Fibroblast of the aortic adventitia (primary cell): ENCODE measurements around the gene TYW1B. TPM values are rescaled to one million over a fixed set of nuclear protein-coding genes. Genes with fewer than 3 reads are reported as not detected.
"Not testable (repeated sequence)": the region's sequence is repeated elsewhere in the genome, so short reads cannot be mapped to it uniquely, and the experiment has no call there.

Source experiments
- DNase-seq: peaks from one replicate; pipeline ENCODE4 v3.0.0-alpha.2; 2010; ENCODE audit warnings: low read depth
- H3K4me3 ChIP-seq: 2 replicates; pipeline ENCODE4 v1.5.1; 2011; ENCODE audit warnings: low read depth, mild to moderate bottlenecking, control low read depth, low read length, moderate library complexity
- total RNA-seq: library from RNA; depleted of rRNA; stranded (reverse); fragments of >200 nt; gene quantifications from 2 replicates; pipeline ENCODE4 v1.2.3, GENCODE V29; 2012; ENCODE audit warnings: low replicate concordance
- TF ChIP-seq, protein P1 (sequence below): IDR thresholded peaks from 2 replicates; pipeline ENCODE4 v1.5.1; 2011; ENCODE audit warnings: mild to moderate bottlenecking, low read length, control low read depth, inconsistent platforms; ENCODE audit not compliant: insufficient read depth

TYW1B gene
- total RNA-seq, 1 donor: 0.99 TPM

DNA sequence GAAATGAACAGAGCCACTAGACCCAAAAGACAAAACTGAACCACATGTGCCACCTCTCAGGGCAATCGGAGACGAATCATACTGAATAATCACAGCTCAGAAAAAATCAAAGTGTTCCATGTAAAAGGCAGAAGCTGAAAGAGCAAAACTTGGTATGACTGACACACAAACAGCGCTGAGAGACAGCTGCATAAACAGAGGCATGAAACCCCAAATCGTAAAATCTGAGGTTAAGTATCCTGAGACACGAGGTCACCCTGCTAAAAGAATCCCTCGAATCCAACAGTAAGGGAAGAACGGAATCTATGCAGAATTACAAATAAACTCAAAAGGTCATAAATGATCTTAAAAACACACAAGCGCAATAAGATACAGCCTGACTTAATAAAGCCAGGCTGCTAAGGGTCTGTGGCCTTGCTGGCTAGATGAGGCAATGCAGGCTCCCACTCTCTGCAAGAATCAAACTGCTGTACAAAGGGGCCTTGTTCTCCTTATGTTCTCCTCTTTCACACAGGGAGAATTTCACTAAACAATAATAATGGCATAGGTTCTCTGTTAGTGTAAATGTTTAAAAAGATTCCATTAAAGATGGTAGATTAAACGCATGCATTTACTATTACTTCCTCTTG, 247.7 kb downstream of the TYW1B start:
- H3K4me3 ChIP-seq, DNase-seq: not testable (repeated sequence)

DNA sequence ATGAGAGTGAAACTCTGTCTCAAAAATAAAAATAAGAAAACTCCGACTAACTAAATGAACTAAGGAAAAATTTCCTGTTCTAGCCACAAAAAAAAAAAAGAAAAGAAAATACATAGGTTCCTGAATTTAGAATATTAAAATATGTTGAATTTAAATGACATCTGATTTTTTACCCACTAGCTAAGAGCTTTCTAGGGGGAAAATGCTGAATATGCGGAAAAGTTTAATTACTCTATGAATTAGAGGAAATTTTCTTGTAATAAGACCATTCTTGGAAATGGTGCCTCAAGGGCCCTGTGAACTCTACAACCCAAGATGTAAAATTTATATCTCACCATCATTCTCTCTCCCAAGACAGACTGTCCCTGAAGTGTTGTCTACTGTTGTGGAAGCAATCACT, 250.9 kb downstream of the TYW1B start:
- TF ChIP-seq, protein P1, sequence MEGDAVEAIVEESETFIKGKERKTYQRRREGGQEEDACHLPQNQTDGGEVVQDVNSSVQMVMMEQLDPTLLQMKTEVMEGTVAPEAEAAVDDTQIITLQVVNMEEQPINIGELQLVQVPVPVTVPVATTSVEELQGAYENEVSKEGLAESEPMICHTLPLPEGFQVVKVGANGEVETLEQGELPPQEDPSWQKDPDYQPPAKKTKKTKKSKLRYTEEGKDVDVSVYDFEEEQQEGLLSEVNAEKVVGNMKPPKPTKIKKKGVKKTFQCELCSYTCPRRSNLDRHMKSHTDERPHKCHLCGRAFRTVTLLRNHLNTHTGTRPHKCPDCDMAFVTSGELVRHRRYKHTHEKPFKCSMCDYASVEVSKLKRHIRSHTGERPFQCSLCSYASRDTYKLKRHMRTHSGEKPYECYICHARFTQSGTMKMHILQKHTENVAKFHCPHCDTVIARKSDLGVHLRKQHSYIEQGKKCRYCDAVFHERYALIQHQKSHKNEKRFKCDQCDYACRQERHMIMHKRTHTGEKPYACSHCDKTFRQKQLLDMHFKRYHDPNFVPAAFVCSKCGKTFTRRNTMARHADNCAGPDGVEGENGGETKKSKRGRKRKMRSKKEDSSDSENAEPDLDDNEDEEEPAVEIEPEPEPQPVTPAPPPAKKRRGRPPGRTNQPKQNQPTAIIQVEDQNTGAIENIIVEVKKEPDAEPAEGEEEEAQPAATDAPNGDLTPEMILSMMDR: no peak
- no peak for DNase-seq
- no peak overlapping the region for H3K4me3 ChIP-seq

DNA sequence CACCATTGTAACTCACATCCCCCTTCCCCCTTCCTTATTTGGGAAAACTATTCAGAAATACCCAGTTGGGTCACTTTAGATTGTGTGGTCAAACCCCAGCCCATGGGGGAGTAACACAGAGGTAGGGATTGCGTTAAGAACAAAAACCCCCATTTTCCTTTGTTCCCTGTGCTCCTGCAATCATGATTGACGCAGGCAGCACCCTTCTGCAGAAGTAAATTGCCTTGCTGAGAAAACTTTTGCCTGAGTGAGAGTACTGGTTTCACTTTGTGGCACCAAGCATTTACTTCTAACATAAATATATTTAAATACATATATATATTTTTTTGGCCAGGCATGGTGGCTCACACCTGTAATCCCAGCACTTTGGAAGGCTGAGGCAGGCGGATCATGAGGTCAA, 266.0 kb downstream of the TYW1B start:
- not testable (repeated sequence) for H3K4me3 ChIP-seq, DNase-seq

DNA sequence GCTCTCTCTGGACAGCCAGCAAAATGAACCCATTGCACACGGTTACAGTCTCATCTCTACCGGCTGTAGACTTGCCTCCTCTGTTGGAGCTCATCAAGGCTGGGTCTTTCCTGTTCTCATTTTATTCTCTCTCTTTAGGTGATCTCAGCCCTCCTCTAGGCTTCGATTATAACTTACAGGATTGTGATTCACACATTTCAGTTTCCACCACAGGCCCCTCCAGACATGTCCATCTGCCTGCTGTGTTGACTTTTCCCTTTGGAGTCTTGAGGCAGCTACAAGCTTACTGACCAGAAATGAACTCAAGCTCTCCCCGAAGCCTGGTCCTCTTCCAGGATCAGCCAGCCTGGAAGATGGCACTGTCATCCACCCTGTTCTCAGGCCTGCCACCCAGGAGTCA, 268.5 kb downstream of the TYW1B start:
- not testable (repeated sequence) for DNase-seq, H3K4me3 ChIP-seq

DNA sequence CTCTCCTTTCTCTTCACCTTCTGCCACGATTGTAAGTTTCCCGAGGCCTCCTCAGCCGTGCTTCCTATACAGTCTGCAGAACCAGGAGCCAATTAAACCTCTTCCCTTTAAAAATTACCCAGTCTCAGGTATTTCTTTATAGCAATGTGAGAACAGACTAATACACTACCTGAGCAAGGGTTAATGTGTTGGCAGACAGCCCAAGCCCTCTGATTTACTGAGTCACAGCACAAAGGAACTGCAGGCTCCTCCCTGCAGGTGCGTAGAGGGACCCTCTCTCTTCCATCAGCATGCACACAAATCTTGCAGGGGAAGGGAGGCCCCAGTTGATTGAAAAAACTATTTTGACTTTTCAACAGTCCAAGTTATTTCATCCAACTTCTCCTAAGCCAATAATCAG, 271.3 kb downstream of the TYW1B start:
- not testable (repeated sequence) for H3K4me3 ChIP-seq

DNA sequence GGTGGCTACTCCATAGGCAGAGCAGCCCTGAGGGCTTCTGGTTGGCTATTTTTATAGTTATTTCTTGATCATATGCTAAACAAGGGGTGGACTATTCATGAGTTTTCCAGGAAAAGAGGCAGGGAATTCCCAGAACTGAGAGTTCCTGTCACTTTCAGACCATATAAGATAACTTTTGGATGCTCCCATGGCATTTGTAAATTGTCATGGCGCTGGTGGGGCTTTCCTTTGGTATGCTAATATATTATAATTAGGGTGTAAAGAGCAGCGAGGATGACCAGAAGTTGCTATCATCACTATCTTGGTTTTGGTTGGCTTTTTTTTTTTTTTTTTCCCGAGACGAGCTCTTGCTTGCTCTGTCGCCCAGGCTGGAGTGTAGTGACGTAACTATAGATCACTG, 272.8 kb downstream of the TYW1B start:
- not testable (repeated sequence) for DNase-seq, H3K4me3 ChIP-seq

More for the DNA sequence above, 271.3 kb downstream of the TYW1B start:
- not testable (repeated sequence) for DNase-seq

DNA sequence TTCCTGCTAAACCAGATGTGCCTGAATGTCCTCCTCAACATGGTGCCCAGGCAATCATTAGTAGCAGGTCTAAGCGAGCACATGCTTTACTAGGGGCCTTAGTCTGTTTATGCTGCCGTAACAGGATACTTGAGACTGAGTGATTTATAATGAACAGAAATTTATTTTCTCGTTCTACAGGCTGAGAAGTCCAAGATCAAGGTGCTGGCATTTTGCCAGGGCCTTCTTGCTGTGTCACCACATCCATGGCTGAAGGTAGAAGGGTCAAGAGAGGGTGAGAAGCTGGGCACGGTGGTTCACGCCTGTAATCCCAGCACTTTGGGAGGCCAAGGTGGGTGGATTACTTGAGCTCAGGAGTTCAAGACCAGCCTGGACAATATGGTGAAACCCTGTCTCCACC, 273.6 kb downstream of the TYW1B start:
- DNase-seq, H3K4me3 ChIP-seq: not testable (repeated sequence)

DNA sequence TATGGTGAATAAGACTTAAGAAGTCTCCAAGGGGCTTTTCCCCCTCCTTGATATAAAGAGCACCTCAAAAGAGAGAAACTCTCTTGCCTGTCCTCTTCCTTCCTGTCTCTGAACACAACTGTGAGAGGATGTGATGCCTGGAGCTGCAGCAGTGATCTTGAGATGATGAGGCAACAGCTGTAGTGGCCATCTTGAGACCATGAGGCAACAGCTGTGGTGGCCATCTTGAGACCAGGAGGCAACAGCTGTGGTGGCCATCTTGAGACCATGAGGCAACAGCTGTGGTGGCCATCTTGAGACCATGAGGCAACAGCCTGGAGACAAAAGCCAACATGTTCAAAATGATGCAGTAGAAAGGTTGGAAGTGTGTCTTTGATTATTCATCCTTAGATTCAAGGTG, 277.5 kb downstream of the TYW1B start:
- not testable (repeated sequence) for H3K4me3 ChIP-seq, DNase-seq

DNA sequence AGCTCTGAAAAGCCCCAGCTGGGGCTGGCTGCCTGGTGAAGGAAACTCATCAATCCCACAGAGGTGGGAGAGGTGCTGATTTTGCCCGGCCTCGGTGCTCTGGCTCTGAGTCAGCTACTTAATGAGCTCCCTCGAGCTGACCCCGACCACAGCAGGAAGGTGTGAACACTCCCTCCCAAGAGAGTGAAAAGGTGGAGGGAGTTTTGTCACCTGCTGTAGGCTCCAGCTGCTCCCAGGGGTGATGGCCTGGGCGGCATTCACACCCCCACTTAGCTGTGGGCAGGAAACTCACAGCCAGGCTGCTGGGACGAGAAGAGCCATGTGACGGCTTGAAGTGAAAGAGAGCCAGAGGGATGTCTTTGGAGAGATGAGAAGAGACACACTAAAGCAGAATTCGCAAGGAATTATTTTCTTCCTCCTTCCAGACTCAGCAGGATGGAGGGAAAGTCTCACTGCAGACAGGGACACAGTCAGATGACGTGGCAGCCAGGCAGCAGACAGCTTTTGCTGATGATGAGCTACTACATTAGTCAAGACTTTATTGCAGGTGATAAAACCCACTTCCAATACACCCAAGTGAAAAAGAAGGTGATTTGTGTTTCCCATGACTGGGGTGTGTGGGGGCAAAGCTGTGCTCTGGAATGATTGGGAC, 281.3 kb downstream of the TYW1B start:
- H3K4me3 ChIP-seq, DNase-seq: not testable (repeated sequence)

DNA sequence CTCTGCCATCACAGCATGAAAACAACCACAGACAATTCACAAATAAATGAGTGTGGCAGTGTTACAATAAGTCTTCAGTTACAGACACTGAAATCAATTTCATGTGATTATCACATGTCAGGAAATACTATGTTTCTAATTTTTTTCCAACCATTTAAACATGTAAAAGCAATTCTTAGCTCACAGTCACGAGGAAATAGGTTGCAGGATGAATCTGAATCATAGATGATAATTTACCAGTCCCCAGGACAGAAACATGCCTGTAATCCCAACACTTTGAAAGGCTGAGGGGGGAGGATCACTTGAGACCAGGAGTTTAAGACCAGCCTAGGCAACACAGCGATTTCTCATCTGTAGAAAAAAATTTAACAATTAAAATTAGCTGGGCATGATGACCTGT, 283.5 kb downstream of the TYW1B start:
- not testable (repeated sequence) for H3K4me3 ChIP-seq, DNase-seq

DNA sequence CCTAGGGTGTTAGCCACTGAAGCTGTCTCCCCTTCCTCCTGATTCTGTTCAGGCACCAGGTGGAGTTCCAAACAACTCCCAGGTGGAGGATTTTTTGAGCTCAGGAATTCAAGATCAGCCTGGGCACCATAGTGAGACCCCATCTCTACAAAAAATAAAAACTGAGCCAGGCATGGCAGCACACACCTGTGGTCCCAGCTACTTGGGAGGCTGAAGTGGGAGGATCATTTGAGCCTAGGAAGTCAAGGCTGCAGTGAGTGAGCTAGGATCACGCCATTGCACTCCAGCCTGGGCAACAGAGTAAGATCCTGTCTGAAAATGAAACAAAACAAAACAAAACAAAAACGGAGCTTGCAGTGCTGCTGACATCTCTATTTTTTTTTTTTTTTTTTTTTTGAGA, 287.1 kb downstream of the TYW1B start:
- no peak overlapping the region for H3K4me3 ChIP-seq
- no peak for DNase-seq
- TF ChIP-seq, protein P1: no peak

DNA sequence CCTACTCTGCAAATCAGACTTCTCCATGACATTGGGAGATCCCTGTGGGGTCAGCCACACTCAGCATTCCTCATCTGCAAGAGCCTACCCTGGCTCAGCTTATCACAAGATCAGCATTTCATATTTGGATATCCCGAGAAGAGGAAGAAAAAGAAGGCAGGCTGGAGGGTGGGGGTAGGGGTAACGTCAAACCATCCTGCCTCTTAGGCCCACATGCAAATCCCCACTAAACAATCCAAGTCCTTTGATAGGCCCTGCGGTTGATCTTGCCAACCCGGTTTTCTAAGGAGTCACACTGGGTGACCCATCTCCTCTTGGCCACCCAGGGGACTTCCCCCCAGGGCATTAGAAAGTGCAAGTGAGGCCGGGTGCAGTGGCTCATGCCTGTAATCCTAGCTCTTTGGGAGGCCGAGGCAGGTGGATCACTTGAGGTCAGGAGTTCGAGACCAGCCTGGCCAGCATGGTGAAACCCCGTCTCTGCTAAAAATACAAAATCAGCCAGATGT, 287.8 kb downstream of the TYW1B start:
- TF ChIP-seq, protein P1: no peak
- no peak for DNase-seq
- no peak overlapping the region for H3K4me3 ChIP-seq
